ENCODE data around the gene DGKH.

DNA sequence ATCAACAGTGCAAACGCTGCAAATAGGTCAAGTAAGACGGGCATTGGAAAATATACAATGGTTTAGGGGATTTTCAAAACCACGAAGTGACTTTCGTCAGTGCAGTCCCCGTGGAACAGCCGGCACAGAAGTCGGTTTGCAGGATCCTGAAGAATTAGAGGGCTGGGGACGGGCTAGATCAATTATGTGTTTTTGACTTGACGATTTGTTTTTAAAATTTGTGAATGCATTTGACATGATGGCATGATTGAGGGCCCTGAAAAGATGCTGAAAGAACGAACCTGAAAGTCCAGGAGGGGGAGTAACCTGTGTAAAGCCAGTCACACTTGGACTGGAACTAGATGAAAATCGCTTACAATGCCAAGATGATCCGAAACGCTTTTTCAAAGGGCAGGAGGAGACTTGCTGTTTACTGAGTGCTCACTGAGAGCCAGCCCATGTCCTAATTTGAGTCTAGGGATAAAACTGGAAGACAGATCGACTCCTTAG, 8.9 kb upstream of the DGKH start:
- TF ChIP-seq POLR2A (IDR thresholded peaks at IDR 0.05; ENCODE audit: low read depth, low read length) (no peak), POLR2AphosphoS5 (IDR thresholded peaks at IDR 0.05; ENCODE audit: low read depth, low read length) (no peak), PAX5 (IDR thresholded peaks at IDR 0.05; ENCODE audit: insufficient read depth, low read length, severe bottlenecking) (no peak), TAF1 (IDR thresholded peaks at IDR 0.05; ENCODE audit: low read depth, low read length) (no peak), SPI1 (IDR thresholded peaks at IDR 0.05; ENCODE audit: low read depth, low read length) (no peak), POU2F2 (IDR thresholded peaks at IDR 0.05; ENCODE audit: low read depth, low read length) (no peak)
